MCF 10A (cell line): ENCODE measurements around the gene CSMD2. TPM values are rescaled to one million over a fixed set of nuclear protein-coding genes. Genes with fewer than 3 reads are reported as not detected.

ENCODE experiments used
- BruUV-seq: library from RNA; stranded (reverse); fragments of 400-500 nt; replicated peaks from 2 replicates; lab custom pipeline; 2021; lab: Mats Ljungman, UMichigan
- CTCF ChIA-PET: fragments of 300-600 bp; sonication (Branson Sonifier 250); formaldehyde crosslinking; extraction: SDS; loops from one replicate; lab custom pipeline; 2021; ENCODE audit warnings: antibody characterized with exemption, inconsistent platforms; lab: Yijun Ruan, JAX
- POLR2A ChIA-PET: fragments of 300-600, 350-650 bp; sonication (Branson Sonifier 250); formaldehyde crosslinking; extraction: SDS; loops from one replicate; lab custom pipeline; 2020; ENCODE audit warnings: antibody characterized with exemption, inconsistent platforms; lab: Yijun Ruan, JAX
- DNase-seq: peaks from one replicate; pipeline ENCODE4 v3.0.0-alpha.2; 2018; ENCODE audit not compliant: unreplicated experiment
- H3K27ac Mint-ChIP-seq: one replicate; pipeline ENCODE4 v1.8.0; 2022; ENCODE audit warnings: mild to moderate bottlenecking, low read depth, mixed read lengths; ENCODE audit not compliant: unreplicated experiment
- H3K27me3 Mint-ChIP-seq: one replicate; pipeline ENCODE4 v1.8.0; 2022; ENCODE audit warnings: mixed read lengths; ENCODE audit not compliant: insufficient read depth, unreplicated experiment
- H3K36me3 Mint-ChIP-seq: one replicate; pipeline ENCODE4 v1.8.0; 2022; ENCODE audit warnings: mild to moderate bottlenecking, moderate library complexity, mixed read lengths; ENCODE audit not compliant: insufficient read depth, unreplicated experiment
- H3K4me1 Mint-ChIP-seq: one replicate; pipeline ENCODE4 v1.8.0; 2022; ENCODE audit warnings: mixed read lengths; ENCODE audit not compliant: insufficient read depth, unreplicated experiment
- H3K4me3 Mint-ChIP-seq: one replicate; pipeline ENCODE4 v1.8.0; 2022; ENCODE audit warnings: mild to moderate bottlenecking, moderate library complexity, mixed read lengths; ENCODE audit not compliant: unreplicated experiment
- H3K9me3 Mint-ChIP-seq: one replicate; pipeline ENCODE4 v1.8.0; 2022; ENCODE audit warnings: mixed read lengths; ENCODE audit not compliant: unreplicated experiment
- intact Hi-C: fragments of 100-400 bp; cut with micrococcal nuclease; formaldehyde crosslinking; loops from 2 replicates; pipeline ENCODE4 v1.14.1; 2022
- total RNA-seq: library from RNA; stranded (reverse); gene quantifications from 2 replicates; pipeline ENCODE4 v1.2.3, GENCODE V29; 2022
- TF ChIP-seq, protein P1 (sequence below): fragments of 200-600 bp; IDR thresholded peaks from one replicate; pipeline ENCODE4 v1.8.0; 2022; ENCODE audit warnings: antibody characterized with exemption, mild to moderate bottlenecking; ENCODE audit not compliant: unreplicated experiment

CSMD2 gene
- total RNA-seq, 1 experiment from 2014 or later = not detected

DNA sequence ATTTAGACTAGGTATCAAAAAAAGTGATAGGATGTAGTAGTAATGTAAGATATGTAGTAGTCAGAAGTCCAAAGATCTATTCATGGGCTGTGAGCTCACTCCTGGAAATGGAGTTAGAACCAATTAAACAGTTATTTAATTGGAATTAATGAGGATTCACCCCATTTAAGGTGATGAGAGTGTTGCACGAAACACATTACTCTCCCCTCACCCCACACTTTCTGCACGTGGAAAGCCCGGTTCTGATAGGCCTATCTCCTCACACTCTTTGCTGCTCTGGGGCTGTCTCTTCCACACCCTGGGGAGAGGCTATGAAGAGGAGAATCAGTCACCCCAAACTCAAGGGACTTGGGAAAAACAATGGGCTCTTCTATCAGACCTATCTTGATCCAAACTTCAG lies 174.7 kb downstream of the CSMD2 start:
- Mint-ChIP-seq H3K27me3 (no peaks in the 10 kb centered on the region), H3K9me3 (peaks cover 30% of the 10 kb centered on the region), H3K27ac (no peak overlapping the region), H3K36me3 (no peaks in the 10 kb centered on the region), H3K4me1 (no peaks in the 10 kb centered on the region), H3K4me3 (no peak overlapping the region)
- BruUV-seq = no TSS peak
- ChIA-PET CTCF (interaction anchor here (0.7 kb wide), 1 partner anchor 189 kb away, joined by 3 read pairs; no protein-coding TSS in a partner anchor), POLR2A (no interaction called here)
- intact Hi-C loops = no loop called here
- TF ChIP-seq, protein P1, sequence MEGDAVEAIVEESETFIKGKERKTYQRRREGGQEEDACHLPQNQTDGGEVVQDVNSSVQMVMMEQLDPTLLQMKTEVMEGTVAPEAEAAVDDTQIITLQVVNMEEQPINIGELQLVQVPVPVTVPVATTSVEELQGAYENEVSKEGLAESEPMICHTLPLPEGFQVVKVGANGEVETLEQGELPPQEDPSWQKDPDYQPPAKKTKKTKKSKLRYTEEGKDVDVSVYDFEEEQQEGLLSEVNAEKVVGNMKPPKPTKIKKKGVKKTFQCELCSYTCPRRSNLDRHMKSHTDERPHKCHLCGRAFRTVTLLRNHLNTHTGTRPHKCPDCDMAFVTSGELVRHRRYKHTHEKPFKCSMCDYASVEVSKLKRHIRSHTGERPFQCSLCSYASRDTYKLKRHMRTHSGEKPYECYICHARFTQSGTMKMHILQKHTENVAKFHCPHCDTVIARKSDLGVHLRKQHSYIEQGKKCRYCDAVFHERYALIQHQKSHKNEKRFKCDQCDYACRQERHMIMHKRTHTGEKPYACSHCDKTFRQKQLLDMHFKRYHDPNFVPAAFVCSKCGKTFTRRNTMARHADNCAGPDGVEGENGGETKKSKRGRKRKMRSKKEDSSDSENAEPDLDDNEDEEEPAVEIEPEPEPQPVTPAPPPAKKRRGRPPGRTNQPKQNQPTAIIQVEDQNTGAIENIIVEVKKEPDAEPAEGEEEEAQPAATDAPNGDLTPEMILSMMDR = no peak
- DNase-seq = no peak

DNA sequence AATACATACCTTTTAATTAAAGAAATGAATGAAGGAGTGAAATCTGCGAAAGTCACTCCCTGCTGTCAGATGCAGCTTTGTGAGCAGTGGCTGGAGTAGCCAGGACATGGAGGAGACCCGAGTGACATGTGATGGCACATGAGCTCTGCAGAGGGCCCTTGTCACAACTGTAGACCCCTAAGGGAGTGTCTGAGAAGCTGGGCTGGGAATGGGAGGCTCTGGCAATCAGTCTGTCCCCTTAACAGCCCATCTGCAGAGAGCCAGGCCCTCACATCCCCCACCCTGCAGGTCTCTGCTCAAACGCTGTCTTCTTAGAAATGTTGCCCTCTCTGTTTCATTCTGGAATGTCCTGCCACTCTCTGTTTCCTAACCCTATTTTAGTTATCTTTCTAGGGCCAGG lies 176.9 kb downstream of the CSMD2 start:
- Mint-ChIP-seq H3K27me3 (no peaks in the 10 kb centered on the region), H3K36me3 (no peaks in the 10 kb centered on the region), H3K4me1 (no peaks in the 10 kb centered on the region), H3K9me3 (peaks cover 18% of the 10 kb centered on the region), H3K27ac (no peak overlapping the region), H3K4me3 (no peak overlapping the region)
- intact Hi-C loops = no loop called here
- TF ChIP-seq, protein P1 = no peak
- DNase-seq = no peak
- CTCF ChIA-PET = no interaction called here
- POLR2A ChIA-PET = interaction anchor here (0.7 kb wide), 1 partner anchor 202 kb away, joined by 3 read pairs; no protein-coding TSS in a partner anchor
- no TSS peak for BruUV-seq

DNA sequence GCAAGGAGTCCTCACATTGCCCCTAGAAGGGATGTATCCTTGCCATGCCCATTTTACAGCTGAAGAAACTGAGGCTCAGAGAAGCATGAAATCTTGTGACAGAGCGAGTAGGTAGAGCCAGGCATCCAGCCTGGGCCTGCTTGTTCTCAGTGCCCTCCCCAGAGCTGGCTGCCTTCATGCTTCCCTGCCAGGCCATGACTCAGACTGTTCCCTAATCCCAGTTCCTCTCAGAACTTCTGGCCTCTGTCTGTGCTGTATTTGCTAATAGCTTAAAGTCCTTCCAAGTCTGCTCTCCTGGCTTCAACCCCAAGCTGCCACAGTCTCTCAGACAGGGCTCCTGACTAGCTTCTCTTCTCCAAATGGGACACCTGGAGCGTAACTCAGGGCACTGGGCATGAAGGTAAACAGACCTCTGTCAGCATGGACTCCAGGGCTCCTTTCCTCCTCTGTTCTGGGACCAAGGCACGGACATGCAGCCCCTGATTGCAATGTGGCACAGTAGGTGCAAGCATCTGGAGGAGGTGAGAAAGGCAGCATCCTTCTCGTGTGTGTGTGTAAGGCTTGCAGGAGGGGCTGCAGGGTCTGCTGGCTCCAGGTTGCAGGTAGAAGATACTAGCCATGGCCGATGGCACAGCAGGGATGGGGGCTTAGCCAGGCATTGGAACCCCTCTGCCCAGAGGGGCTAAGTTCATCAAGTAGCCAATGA lies 178.5 kb downstream of the CSMD2 start:
- ChIA-PET POLR2A (no interaction called here), CTCF (interaction anchor here (0.9 kb wide), 1 partner anchor 15 kb away, joined by 3 read pairs; no protein-coding TSS in a partner anchor)
- Mint-ChIP-seq H3K4me1 (no peaks in the 10 kb centered on the region), H3K27me3 (no peaks in the 10 kb centered on the region), H3K36me3 (no peaks in the 10 kb centered on the region), H3K4me3 (no peak overlapping the region), H3K27ac (no peak overlapping the region), H3K9me3 (peaks cover 30% of the 10 kb centered on the region)
- DNase-seq = peak; percentile 62
- TF ChIP-seq, protein P1 = no peak
- intact Hi-C loops = no loop called here
- BruUV-seq = no TSS peak

DNA sequence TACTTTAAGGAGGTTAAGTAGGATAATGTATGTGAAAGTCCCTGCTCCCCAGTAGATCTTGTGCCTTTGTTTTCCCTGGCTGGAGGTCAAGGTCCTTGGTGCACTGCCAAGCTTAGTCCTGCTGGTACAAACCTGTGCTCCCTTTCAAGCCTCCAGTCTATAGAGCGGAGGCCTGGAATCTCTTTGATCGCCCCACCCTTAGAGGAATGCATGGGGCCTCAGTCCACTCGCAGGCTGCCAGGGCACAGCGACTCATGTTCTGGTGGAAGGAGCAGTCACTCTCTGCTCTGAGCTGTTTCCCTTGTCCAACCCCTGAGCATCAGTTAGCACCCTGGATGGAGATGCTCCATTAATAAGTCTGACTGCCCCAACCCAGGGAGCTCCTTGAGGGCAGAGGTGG lies 179.4 kb downstream of the CSMD2 start:
- ChIA-PET CTCF (interaction anchor here (0.9 kb wide), 1 partner anchor 14 kb away, joined by 3 read pairs; no protein-coding TSS in a partner anchor), POLR2A (no interaction called here)

More for the DNA sequence above, 179.4 kb downstream of the CSMD2 start:
- Mint-ChIP-seq H3K27me3 (no peaks in the 10 kb centered on the region), H3K36me3 (no peaks in the 10 kb centered on the region), H3K9me3 (peaks cover 39% of the 10 kb centered on the region), H3K4me1 (no peaks in the 10 kb centered on the region), H3K4me3 (no peak overlapping the region), H3K27ac (no peak overlapping the region)
- TF ChIP-seq, protein P1 = no peak
- DNase-seq = peak; percentile 39
- no TSS peak for BruUV-seq
- intact Hi-C loops = no loop called here
